ENCODE data around the gene NPSR1.

GRCh38 chr7:34787586-34787985, 129.6 kb downstream of the NPSR1 start:
- TF ChIP-seq POLR2A (IDR thresholded peaks at IDR 0.05), result no peak
- TF ChIP-seq, protein P1, sequence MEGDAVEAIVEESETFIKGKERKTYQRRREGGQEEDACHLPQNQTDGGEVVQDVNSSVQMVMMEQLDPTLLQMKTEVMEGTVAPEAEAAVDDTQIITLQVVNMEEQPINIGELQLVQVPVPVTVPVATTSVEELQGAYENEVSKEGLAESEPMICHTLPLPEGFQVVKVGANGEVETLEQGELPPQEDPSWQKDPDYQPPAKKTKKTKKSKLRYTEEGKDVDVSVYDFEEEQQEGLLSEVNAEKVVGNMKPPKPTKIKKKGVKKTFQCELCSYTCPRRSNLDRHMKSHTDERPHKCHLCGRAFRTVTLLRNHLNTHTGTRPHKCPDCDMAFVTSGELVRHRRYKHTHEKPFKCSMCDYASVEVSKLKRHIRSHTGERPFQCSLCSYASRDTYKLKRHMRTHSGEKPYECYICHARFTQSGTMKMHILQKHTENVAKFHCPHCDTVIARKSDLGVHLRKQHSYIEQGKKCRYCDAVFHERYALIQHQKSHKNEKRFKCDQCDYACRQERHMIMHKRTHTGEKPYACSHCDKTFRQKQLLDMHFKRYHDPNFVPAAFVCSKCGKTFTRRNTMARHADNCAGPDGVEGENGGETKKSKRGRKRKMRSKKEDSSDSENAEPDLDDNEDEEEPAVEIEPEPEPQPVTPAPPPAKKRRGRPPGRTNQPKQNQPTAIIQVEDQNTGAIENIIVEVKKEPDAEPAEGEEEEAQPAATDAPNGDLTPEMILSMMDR (IDR thresholded peaks at IDR 0.05), result no peak

Measured in sigmoid colon (tissue), 3 donors.